ENCODE results near the gene LPGAT1. TPM values are rescaled to one million over a fixed set of nuclear protein-coding genes. Genes with fewer than 3 reads are reported as not detected.

LPGAT1 gene
- total RNA-seq, 1 experiment from 2014 or later = 50.6 TPM

DNA sequence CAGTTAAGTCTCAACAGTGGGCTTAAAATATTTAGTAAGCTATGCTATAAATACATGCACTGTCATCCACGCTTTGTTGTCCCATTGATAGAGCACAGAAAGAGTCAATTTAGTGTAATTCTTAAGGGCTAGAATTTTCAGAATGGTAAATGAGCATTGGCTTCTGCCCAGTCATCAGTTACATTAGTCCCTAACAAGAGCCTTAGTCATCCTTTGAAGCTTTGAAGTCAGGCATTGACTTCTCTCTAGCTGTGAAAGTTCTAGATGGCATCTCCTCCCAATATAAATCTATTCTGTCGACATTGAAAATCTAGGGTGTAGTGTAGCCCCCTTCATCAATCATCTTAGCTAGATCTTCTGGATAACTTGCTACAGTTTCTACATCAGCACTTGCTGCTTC is 12.0 kb upstream of the LPGAT1 start:
- POLR2A ChIA-PET = no interaction called here
- BruUV-seq (replicated peaks) = no TSS peak

DNA sequence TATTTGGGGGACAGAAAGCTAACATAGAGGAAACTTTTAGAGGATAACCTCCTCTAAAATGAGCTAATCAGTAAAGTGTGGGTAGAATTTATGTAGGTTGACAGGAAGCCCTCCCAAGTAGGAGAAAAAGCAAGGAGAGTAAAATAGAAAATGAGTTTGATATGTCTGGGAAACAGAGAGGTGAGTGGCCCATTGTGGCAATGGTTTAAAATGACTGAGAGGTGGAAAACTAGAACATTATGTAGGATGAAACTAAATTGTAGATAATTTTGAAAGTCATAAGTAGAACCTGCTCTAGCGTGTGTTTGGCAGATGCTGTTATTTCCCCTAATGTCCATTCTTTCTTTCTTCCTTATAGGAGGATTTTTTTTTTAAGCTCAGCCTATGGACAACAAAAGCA is 8.5 kb upstream of the LPGAT1 start:
- Histone ChIP-seq H3K9ac (ENCODE audit: low read length) (no peak overlapping the region), H4K20me1 (ENCODE audit: insufficient read depth) (no peaks in the 10 kb centered on the region), H3K27ac (ENCODE audit: low read depth, low read length) (no peak overlapping the region), H3K27me3 (ENCODE audit: insufficient read depth, low read length) (no peaks in the 10 kb centered on the region), H3K4me2 (ENCODE audit: low read length) (no peak overlapping the region), H3K4me1 (ENCODE audit: control insufficient read depth in 1 of 2, insufficient read depth in 2 of 2, low read length in 2 of 2) (no peaks in the 10 kb centered on the region), H3K4me3 (replicated peaks in 1 of 2; ENCODE audit: low read depth in 1 of 2, low read length in 2 of 2) (no peak overlapping the region), H3K36me3 (ENCODE audit: control insufficient read depth in 1 of 2, insufficient read depth in 2 of 2, low read length in 2 of 2) (no peaks in the 10 kb centered on the region), H3K79me2 (ENCODE audit: insufficient read depth, low read length) (no peaks in the 10 kb centered on the region), H3K9me3 (ENCODE audit: control insufficient read depth in 1 of 2, insufficient read depth in 1 of 2, low read depth in 1 of 2, low read length in 2 of 2) (no peaks in the 10 kb centered on the region), H3K9me2 (ENCODE audit: insufficient read depth) (no peaks in the 10 kb centered on the region; the same call in 1 of the 2 replicates), H2AFZ (ENCODE audit: low read depth, low read length, poor library complexity, severe bottlenecking) (no peak overlapping the region)
- ATAC-seq = no peak
- DNase-seq (ENCODE audit: low read depth, low spot score) = no peak
- ChIA-PET CTCF (no interaction called here), POLR2A (no interaction called here), RAD21 (ENCODE audit: low non-redundant PET in 1 of 2, low total read pairs in 2 of 2, uncharacterized antibody in 2 of 2, unreplicated experiment in 2 of 2) (no interaction called here)
- intact Hi-C loops (cut with micrococcal nuclease) = no loop called here
- BruUV-seq (replicated peaks) = no TSS peak
- TF ChIP-seq EGR1 (IDR thresholded peaks at IDR 0.05; ENCODE audit: low read depth) (no peak), ZNF274 (IDR thresholded peaks at IDR 0.05; ENCODE audit: low read depth, low read length) (no peak), SIN3A (IDR thresholded peaks at IDR 0.05; ENCODE audit: low read depth) (no peak), CBX3 (IDR thresholded peaks at IDR 0.05; ENCODE audit: low read depth) (no peak), SRF (IDR thresholded peaks at IDR 0.05; ENCODE audit: low read depth) (no peak), TCF7L2 (IDR thresholded peaks at IDR 0.05; ENCODE audit: borderline replicate concordance, extremely low read depth, insufficient read depth, insufficient read length) (no peak)
- TF ChIP-seq, protein P1, sequence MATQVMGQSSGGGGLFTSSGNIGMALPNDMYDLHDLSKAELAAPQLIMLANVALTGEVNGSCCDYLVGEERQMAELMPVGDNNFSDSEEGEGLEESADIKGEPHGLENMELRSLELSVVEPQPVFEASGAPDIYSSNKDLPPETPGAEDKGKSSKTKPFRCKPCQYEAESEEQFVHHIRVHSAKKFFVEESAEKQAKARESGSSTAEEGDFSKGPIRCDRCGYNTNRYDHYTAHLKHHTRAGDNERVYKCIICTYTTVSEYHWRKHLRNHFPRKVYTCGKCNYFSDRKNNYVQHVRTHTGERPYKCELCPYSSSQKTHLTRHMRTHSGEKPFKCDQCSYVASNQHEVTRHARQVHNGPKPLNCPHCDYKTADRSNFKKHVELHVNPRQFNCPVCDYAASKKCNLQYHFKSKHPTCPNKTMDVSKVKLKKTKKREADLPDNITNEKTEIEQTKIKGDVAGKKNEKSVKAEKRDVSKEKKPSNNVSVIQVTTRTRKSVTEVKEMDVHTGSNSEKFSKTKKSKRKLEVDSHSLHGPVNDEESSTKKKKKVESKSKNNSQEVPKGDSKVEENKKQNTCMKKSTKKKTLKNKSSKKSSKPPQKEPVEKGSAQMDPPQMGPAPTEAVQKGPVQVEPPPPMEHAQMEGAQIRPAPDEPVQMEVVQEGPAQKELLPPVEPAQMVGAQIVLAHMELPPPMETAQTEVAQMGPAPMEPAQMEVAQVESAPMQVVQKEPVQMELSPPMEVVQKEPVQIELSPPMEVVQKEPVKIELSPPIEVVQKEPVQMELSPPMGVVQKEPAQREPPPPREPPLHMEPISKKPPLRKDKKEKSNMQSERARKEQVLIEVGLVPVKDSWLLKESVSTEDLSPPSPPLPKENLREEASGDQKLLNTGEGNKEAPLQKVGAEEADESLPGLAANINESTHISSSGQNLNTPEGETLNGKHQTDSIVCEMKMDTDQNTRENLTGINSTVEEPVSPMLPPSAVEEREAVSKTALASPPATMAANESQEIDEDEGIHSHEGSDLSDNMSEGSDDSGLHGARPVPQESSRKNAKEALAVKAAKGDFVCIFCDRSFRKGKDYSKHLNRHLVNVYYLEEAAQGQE (IDR thresholded peaks at IDR 0.05; ENCODE audit: low read depth) = no peak
- TF ChIP-seq, protein P2, sequence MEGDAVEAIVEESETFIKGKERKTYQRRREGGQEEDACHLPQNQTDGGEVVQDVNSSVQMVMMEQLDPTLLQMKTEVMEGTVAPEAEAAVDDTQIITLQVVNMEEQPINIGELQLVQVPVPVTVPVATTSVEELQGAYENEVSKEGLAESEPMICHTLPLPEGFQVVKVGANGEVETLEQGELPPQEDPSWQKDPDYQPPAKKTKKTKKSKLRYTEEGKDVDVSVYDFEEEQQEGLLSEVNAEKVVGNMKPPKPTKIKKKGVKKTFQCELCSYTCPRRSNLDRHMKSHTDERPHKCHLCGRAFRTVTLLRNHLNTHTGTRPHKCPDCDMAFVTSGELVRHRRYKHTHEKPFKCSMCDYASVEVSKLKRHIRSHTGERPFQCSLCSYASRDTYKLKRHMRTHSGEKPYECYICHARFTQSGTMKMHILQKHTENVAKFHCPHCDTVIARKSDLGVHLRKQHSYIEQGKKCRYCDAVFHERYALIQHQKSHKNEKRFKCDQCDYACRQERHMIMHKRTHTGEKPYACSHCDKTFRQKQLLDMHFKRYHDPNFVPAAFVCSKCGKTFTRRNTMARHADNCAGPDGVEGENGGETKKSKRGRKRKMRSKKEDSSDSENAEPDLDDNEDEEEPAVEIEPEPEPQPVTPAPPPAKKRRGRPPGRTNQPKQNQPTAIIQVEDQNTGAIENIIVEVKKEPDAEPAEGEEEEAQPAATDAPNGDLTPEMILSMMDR (IDR thresholded peaks at IDR 0.05 in 2 of 3, conservative IDR thresholded peaks at IDR 0.05 in 1 of 3; ENCODE audit: borderline replicate concordance in 1 of 3, insufficient read depth in 1 of 3, low read depth in 2 of 3, low read length in 2 of 3) = no peak

More for the DNA sequence above, 12.0 kb upstream of the LPGAT1 start:
- no peaks in the 10 kb centered on the region for H3K9me3 ChIP-seq (ENCODE audit: control insufficient read depth in 1 of 2, insufficient read depth in 1 of 2, low read depth in 1 of 2, low read length in 2 of 2)
- CTCF ChIA-PET = no interaction called here
- H3K79me2 ChIP-seq (ENCODE audit: insufficient read depth, low read length) = no peaks in the 10 kb centered on the region
- DNase-seq (ENCODE audit: low read depth, low spot score) (no peak), ATAC-seq (no peak)
- H3K9me2 ChIP-seq (ENCODE audit: insufficient read depth) = no peaks in the 10 kb centered on the region; the same call in 1 of the 2 replicates
- no peaks in the 10 kb centered on the region for H3K36me3 ChIP-seq (ENCODE audit: control insufficient read depth in 1 of 2, insufficient read depth in 2 of 2, low read length in 2 of 2)
- no peak overlapping the region for H2AFZ ChIP-seq (ENCODE audit: low read depth, low read length, poor library complexity, severe bottlenecking)
- TF ChIP-seq, protein P2 (IDR thresholded peaks at IDR 0.05 in 2 of 3, conservative IDR thresholded peaks at IDR 0.05 in 1 of 3; ENCODE audit: borderline replicate concordance in 1 of 3, insufficient read depth in 1 of 3, low read depth in 2 of 3, low read length in 2 of 3) = no peak
- TF ChIP-seq, protein P3, sequence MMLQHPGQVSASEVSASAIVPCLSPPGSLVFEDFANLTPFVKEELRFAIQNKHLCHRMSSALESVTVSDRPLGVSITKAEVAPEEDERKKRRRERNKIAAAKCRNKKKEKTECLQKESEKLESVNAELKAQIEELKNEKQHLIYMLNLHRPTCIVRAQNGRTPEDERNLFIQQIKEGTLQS (IDR thresholded peaks at IDR 0.05) = no peak
- RAD21 ChIA-PET (ENCODE audit: low non-redundant PET in 1 of 2, low total read pairs in 2 of 2, uncharacterized antibody in 2 of 2, unreplicated experiment in 2 of 2) = no interaction called here
- H3K27ac ChIP-seq (ENCODE audit: low read depth, low read length) = no peak overlapping the region
- H3K4me3 ChIP-seq (replicated peaks in 1 of 2; ENCODE audit: low read depth in 1 of 2, low read length in 2 of 2) = no peak overlapping the region
- no peaks in the 10 kb centered on the region for H3K4me1 ChIP-seq (ENCODE audit: control insufficient read depth in 1 of 2, insufficient read depth in 2 of 2, low read length in 2 of 2)
- H3K4me2 ChIP-seq (ENCODE audit: low read length) = no peak overlapping the region
- no peak overlapping the region for H3K9ac ChIP-seq (ENCODE audit: low read length)
- no peaks in the 10 kb centered on the region for H4K20me1 ChIP-seq (ENCODE audit: insufficient read depth)
- intact Hi-C loops (cut with micrococcal nuclease) = no loop called here
- H3K27me3 ChIP-seq (ENCODE audit: insufficient read depth, low read length) = no peaks in the 10 kb centered on the region

Data from HCT116 (cell line).